HG03103 (cell line): ENCODE data around the gene ARSB.
"Not testable (repeated sequence)": the region's sequence is repeated elsewhere in the genome, so short reads cannot be mapped to it uniquely, and the experiment has no call there.

ENCODE experiments used
- ATAC-seq: cut with Tn5 transposase; IDR thresholded peaks from one replicate; pipeline ENCODE4 v1.9.1; 2021; ENCODE audit warnings: low read depth; ENCODE audit not compliant: unreplicated experiment

ARSB gene

GRCh38 chr5:78851891-78852290, 133.2 kb downstream of the ARSB start:
- ATAC-seq: not testable (repeated sequence)

DNA sequence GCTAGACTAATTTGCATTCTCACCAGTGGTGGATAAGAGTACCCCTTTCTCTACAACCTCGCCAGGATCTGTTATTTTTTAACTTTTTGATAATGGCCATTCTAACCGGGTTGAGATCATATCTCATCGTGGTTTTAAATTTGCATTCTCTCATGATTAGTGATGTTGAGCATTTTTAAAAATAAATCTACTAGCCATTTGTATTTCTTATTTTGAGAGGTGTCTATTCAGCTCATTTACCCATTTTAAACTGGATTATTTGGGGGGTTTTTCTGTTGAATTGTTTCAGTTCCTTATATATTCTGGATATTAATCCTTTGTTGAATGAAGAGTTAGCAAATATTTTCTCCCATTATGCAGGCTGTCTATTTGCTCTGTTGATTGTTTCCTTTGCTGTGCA, 139.6 kb downstream of the ARSB start:
- ATAC-seq: no peak

GRCh38 chr5:78843436-78843835, 141.7 kb downstream of the ARSB start:
- ATAC-seq: no peak

DNA sequence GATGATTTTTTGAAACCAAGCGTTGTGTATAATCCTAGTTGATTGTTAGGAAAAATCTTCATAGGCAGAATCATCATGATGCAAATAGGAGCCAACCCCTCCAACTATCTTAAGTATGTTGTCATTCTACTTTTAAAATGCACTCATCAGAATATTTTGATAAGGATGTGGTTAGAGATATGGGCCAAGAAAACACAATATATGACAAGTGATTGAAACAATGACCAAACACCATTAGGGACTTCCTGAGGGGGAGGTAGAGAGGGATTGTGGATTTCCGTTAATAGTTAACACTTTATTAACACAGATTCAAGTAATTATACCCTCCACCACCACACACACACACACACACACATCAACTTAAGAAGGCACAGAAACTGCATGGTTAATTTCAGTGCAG, 143.3 kb downstream of the ARSB start:
- ATAC-seq: no peak

- no peak for ATAC-seq
Observed at GRCh38 chr5:78838753-78839152, 146.4 kb downstream of the ARSB start.

- ATAC-seq: no peak
Observed at GRCh38 chr5:78837836-78838235, 147.3 kb downstream of the ARSB start.

DNA sequence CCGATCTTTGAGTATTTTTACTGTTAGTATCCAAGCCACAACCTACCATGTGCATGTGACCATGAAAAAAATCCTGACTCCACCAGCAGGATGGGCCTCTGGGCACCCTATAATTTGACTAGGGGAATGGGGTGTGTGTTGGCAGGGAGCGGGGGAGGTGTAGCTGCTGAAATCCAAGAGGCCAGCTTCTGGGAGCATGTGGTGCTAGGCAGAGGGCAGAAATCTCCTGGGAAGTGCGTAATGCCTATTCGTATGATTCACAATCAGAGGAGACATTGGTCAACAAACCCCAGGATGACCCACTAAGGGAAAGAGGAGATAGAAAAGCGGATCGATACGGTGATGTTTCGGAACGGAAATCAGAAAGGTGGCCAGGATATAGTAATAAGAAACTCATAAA, 149.9 kb downstream of the ARSB start:
- ATAC-seq: no peak

DNA sequence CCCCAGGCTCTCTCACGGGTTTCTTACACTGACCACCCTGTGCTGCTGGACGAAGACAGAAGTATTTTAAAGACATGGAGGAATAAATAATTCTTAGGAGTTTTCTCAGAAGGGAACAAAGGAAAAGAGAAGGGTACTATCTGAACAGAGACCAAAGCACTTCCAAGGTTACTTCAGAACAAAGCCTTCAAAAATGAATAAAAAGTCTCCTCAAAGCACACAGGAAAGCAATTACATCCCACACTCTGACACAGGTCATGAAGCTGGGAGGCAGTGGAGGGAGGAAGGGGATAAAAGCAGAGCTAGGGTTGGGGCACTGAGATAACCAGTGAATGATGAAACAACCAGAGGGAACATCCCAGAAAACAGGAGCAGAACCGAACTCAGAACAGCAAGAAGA, 151.8 kb downstream of the ARSB start:
- no peak for ATAC-seq

DNA sequence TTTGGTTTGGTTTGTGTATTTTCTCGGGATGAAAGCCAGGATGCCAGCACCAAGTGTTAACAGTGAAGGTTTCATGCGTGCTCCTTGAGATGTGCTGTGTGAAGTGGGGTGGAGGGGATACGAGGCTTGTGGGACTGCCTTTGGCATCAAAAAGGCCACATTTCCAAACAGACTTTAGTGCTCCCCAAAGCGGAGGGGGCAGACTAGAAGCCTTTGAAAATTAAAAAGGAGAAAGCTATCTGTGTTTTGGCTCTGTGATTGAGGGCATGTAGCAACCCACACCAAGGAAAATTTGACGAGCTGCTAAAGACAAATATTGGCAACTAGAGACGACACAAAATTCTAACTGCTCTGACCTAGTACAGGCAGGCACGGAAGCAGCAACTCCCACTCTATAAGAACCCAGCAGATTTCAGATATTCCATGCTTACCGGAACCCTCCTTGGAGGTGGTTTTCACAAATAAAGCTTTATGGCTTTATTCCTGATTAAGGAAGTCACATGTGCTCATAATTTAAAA, 154.5 kb downstream of the ARSB start:
- no peak for ATAC-seq

DNA sequence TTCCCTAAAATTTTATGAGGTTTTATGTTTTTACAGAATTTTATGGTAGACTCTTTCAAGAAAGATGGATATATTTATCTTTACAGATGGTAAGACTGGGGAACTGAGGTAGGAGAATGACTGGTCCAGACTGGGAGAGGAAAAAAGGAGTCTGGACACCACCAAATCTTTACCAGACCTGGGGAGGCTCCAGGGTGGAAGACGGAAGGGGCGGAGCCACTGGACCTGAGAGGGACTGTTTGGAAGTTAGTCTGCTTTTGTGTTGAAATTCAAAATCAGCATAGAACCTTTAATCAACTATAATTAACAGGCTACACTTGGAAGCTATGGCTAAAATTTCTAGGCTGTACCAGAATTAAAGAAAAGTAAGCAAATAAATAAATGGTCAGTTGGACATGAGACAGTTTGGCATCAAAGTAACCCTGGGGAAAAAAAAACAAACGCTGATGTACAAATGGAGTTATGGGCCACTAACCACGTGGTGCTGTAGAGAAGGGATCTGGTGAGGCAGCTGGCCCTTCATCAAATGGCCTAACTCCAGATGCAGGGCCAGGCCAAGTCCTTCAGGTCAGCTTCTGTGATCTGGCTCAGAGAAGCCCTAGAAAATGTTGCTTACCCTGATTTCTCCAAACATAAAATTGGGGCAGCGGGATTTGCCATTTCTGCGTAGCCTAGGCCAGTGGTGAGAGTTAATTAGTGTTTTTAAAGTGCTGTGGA, 155.1 kb downstream of the ARSB start:
- ATAC-seq: no peak

DNA sequence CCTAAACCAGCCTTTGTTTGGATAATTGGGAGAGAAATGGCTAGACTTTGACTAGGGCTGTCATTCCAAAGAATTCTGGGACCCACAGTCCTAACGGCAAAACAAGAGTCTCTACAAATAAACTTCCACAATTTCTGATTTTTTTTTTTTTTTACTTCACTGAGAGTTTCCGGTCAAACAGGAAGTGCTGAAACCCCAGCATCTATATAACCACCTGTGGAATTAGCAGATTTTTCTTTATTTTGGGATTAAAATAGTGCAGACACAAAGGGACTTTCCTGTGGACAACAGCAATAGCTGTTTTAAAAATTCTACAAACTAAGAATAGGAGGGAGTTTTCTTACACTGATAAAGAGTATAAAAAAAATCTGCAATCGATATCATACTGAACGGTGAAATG, 157.4 kb downstream of the ARSB start:
- no peak for ATAC-seq

DNA sequence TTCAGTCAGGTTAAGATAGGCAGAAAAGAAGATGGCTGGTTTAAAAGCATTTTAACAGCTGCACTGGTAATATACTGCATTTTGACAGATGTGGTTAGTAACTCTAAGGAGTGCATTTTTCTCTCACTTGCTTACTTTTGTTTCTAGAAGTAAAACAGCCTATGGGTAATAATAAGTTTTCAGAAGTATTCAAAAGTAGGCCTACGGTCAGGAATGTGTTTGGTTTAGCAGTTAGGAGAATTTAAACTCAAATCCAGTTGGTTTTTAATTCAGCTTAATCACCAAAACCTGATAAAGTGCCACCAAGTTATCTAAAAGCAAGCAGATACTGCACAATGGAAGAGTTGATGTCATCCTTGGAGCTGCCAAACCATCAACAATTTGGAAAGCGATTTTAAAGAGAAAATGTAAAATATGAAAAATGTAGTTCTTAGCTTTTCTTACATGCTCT, 160.3 kb downstream of the ARSB start:
- ATAC-seq: no peak

DNA sequence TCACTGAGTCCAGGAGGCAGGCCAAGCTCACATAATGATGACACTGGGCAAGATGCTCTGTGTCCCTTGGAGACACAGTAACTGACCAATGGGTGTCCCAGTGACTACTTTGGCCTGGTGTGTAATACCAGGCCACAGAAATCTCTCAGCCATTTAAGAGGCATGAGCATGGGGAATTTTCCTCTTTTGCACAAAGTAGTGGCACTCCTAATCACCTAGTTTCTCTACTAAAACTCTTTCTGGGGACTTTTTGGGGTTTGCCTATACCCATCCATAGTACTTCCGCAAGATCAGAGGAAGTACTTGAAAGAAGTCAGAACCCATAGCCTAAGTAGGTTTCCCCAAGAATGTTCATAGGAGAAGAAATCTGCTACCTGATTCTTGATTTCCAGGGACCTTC, 161.9 kb downstream of the ARSB start:
- no peak for ATAC-seq

DNA sequence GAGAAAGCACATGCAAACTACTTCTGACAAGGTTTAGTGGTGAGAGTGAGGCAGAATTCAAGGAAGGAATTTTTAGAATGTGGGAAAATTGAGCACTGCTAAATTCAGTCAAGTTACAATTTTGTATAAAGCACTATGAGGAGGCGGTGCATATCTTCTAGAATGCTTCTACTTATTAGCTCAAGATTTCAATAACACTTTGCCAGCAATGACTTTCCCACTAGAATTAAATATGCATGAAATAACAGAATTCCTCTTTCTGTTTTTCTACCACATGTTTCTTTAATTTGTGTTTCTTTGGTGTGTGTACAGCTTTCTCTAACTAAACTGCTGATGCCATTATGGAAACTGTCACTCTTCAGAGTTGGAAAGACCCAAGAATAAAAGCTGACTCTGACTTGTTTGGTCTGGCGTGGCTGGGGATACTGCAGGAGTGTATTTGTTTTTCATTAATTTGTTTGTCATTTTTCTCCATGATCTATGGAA, 163.5 kb downstream of the ARSB start:
- no peak for ATAC-seq

DNA sequence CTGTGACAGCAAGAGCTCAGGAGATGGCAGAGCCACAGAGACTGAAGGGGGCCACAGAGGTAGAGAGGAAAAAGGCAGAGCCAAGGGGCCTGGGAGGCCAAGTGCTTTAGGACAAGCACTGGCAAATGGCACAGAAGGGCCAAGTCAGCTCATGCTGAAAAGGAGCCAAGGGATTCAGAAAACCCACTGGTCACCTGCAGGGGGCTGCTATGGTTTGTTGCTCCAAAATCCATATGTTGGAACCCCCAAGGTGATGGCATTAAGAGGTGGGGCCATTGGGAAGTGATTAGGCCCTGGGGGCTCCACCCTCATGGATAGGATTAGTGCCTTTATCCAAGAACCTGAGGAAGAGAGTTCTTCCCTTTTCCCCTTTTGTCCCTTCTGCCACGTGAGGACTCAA, 165.4 kb downstream of the ARSB start:
- no peak for ATAC-seq

DNA sequence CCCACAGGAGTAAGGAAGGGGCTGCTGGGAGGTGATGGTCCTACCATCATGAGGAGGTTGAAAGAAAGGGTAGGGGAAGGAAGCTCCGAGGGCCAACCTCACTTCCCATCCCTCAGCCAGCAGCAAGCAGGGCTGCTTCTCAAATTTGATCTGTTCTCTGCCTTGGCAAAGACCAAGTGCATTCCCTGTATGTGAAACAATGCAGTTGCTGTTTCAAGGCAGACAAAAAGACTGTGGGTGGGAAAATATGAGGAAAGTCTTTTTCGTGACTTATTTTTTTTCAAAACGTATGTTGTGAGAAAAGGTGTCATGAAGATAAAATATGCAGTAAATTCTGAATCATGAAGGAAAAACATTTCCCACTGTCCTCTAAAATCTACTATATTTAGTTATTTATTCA, 165.9 kb downstream of the ARSB start:
- ATAC-seq: no peak

GRCh38 chr5:78816143-78816765, 168.9 kb downstream of the ARSB start:
- no peak for ATAC-seq

GRCh38 chr5:78813906-78814530, 171.1 kb downstream of the ARSB start:
- ATAC-seq: no peak

DNA sequence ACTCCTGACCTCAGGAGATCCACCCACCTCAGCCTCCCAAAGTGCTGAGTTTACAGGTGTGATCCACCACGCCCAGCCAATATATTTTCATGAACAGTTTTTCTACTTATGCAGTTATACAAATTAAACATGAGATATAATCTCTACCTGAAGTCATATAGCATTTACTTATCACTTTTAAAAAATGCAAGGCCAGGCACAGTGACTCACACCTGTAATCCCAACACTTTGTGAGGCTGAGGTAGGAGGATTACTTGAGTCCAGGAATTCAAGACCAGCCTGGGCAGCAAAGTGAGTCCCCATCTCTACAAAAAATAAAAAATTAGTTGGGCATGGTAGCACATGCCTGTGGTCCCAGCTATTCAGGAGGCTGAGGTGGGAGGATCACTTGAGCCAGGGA, 171.8 kb downstream of the ARSB start:
- no peak for ATAC-seq

DNA sequence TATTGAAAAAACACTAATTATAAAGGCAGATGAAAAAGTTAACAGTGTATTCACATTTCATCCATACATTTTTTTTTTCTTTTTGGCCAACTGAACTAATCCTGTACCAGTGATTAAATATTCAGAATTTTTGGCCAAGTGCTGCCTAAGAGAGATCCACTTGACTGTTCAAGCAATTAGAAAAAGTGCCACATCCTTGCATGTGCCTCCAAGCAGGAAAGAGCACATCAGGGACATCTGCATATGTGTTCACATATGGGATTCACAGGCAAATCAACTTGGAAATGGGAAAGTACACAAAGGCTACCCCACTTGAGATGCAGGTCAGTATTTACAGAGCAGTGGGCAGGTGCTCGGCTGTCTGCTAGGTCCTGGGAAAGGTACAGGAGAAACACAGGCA, 173.2 kb downstream of the ARSB start:
- ATAC-seq: no peak

DNA sequence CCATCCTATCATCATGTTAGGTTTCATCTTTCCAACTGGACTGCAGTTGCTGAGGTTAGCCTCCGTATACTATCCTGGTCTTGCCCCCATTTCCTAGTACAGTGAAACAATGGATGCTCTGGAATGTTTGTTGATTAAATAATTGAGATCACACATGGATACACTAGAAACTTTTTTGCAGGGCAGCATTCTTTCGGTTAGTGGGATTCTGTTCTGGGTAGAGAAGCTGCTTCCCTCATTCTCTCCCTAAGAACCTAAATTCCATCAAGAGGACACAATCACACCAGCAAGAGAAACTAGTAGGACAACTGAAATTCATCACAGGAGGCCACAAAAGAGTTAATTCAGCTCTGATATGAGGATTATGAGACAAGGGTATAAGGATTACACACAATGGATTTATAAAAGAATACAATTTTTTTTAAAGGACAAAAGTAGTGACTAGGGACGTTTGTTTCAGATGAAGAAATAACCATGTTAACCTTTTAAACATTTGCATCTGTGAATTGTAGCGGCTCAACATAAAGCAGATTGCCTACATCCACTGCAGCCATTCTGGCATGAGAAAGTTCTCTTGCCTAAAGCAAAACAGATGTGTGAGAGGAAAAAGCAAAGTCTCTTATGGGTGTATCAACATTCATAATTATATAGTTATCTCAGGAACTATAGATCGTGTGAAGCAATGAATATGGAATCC, 173.8 kb downstream of the ARSB start:
- no peak for ATAC-seq
